PC-3 (cell line): ENCODE data around the gene KCNS3. TPM values are rescaled to one million over a fixed set of nuclear protein-coding genes. Genes with fewer than 3 reads are reported as not detected.

Source experiments
- ATAC-seq: fragments of 200-7000 bp; cut with Tn5 transposase; 2 replicates; pipeline ENCODE4 v1.9.1; 2020; ENCODE audit warnings: mild to moderate bottlenecking, moderate library complexity
- BruUV-seq: library from RNA; stranded (reverse); fragments of 400-500 nt; replicated peaks from 2 replicates; lab custom pipeline; 2021; lab: Mats Ljungman, UMichigan
- CTCF ChIA-PET: fragments of 300-600 bp; sonication (Branson Sonifier 250); formaldehyde crosslinking; loops from one replicate; lab custom pipeline; 2022; ENCODE audit warnings: antibody characterized with exemption; lab: Charles Lee
- POLR2A ChIA-PET: fragments of 300-600 bp; sonication (Branson Sonifier 250); formaldehyde crosslinking; loops from one replicate; lab custom pipeline; 2022; ENCODE audit warnings: antibody characterized with exemption; ENCODE audit not compliant: unreplicated experiment; lab: Charles Lee
- DNase-seq: peaks from one replicate; pipeline ENCODE4 v3.0.0-alpha.2; 2015
- H2AFZ ChIP-seq: fragments of 300-600 bp; sonication (generic); 2 replicates; pipeline ENCODE4 v1.6.0; 2016; ENCODE audit warnings: antibody characterized with exemption, low read length
- H3F3A ChIP-seq: fragments of 300-600 bp; sonication (generic); one replicate; pipeline ENCODE4 v1.6.0; 2017; ENCODE audit warnings: antibody characterized with exemption, low read length, control low read depth, mild to moderate bottlenecking; ENCODE audit not compliant: unreplicated experiment
- H3K27ac ChIP-seq: fragments of 300-600 bp; sonication (generic); 2 replicates; pipeline ENCODE4 v1.5.1; 2016; ENCODE audit warnings: mild to moderate bottlenecking, low read length
- H3K27me3 ChIP-seq: fragments of 300-600 bp; sonication (generic); 2 replicates; pipeline ENCODE4 v1.6.1; 2016; ENCODE audit warnings: low read length, mixed read lengths
- H3K36me3 ChIP-seq: fragments of 300-600 bp; sonication (generic); 2 replicates; pipeline ENCODE4 v1.6.1; 2016; ENCODE audit warnings: low read depth, mixed run types, low read length, mixed read lengths
- H3K4me1 ChIP-seq: fragments of 300-600 bp; sonication (generic); 2 replicates; pipeline ENCODE4 v1.5.1; 2016; ENCODE audit warnings: low read length; ENCODE audit not compliant: insufficient read depth
- H3K4me2 ChIP-seq: fragments of 300-600 bp; sonication (generic); 2 replicates; pipeline ENCODE4 v1.6.0; 2016; ENCODE audit warnings: low read length
- H3K4me3 ChIP-seq: fragments of 300-600 bp; sonication (generic); 2 replicates; pipeline ENCODE4 v1.5.1; 2016; ENCODE audit warnings: mild to moderate bottlenecking, low read length, mixed read lengths
- H3K79me2 ChIP-seq: fragments of 300-600 bp; sonication (generic); 2 replicates; pipeline ENCODE4 v1.6.1; 2017; ENCODE audit warnings: low read length, mixed read lengths
- H3K9ac ChIP-seq: fragments of 300-600 bp; sonication (generic); 2 replicates; pipeline ENCODE4 v1.6.0; 2016; ENCODE audit warnings: mild to moderate bottlenecking, low read length
- H3K9me2 ChIP-seq: fragments of 300-600 bp; sonication (generic); replicated peaks from 2 replicates; pipeline ENCODE4 v1.6.1; 2016; ENCODE audit warnings: mixed run types, low read length, mixed read lengths
- H3K9me3 ChIP-seq: fragments of 300-600 bp; sonication (generic); 2 replicates; pipeline ENCODE4 v1.6.1; 2016; ENCODE audit warnings: low read length, mixed read lengths
- H4K20me1 ChIP-seq: fragments of 300-600 bp; sonication (generic); 2 replicates; pipeline ENCODE4 v1.6.1; 2016; ENCODE audit warnings: low read length, mixed read lengths
- EZH2 ChIP-seq: fragments of 300-600 bp; sonication (generic); IDR thresholded peaks from one replicate; pipeline ENCODE4 v1.6.1; 2017; ENCODE audit warnings: antibody characterized with exemption, mild to moderate bottlenecking, low read length; ENCODE audit not compliant: unreplicated experiment
- EZH2phosphoT487 ChIP-seq: fragments of 300-600 bp; sonication (generic); IDR thresholded peaks from 2 replicates; pipeline ENCODE4 v1.6.1; 2018; ENCODE audit warnings: mild to moderate bottlenecking, antibody characterized with exemption, low read length, borderline replicate concordance
- intact Hi-C: fragments of 100-400 bp; cut with micrococcal nuclease; formaldehyde crosslinking; loops from 2 replicates; pipeline ENCODE4 v1.9.0; 2023
- total RNA-seq: library from RNA; depleted of rRNA; stranded (reverse); fragments of >200 nt; gene quantifications from 2 replicates; pipeline ENCODE4 v1.2.3, GENCODE V29; 2014
- TF ChIP-seq, protein P1 (sequence below): fragments of 300-600 bp; sonication (generic); conservative IDR thresholded peaks from 2 replicates; pipeline ENCODE4 v1.5.1; 2017; ENCODE audit warnings: antibody characterized with exemption, low read depth, mild to moderate bottlenecking, low read length

KCNS3 gene
- total RNA-seq, 1 experiment from 2014 or later, result 5.8 TPM

GRCh38 chr2:17940091-17940630 lies 61.7 kb downstream of the KCNS3 start:
- TF ChIP-seq, protein P1, sequence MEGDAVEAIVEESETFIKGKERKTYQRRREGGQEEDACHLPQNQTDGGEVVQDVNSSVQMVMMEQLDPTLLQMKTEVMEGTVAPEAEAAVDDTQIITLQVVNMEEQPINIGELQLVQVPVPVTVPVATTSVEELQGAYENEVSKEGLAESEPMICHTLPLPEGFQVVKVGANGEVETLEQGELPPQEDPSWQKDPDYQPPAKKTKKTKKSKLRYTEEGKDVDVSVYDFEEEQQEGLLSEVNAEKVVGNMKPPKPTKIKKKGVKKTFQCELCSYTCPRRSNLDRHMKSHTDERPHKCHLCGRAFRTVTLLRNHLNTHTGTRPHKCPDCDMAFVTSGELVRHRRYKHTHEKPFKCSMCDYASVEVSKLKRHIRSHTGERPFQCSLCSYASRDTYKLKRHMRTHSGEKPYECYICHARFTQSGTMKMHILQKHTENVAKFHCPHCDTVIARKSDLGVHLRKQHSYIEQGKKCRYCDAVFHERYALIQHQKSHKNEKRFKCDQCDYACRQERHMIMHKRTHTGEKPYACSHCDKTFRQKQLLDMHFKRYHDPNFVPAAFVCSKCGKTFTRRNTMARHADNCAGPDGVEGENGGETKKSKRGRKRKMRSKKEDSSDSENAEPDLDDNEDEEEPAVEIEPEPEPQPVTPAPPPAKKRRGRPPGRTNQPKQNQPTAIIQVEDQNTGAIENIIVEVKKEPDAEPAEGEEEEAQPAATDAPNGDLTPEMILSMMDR, result no peak
- no peak for TF ChIP-seq EZH2
- no peak for TF ChIP-seq EZH2phosphoT487
- CTCF ChIA-PET, result no interaction called here

GRCh38 chr2:17943444-17943843 lies 65.0 kb downstream of the KCNS3 start:
- no peaks in the 10 kb centered on the region for H3K9me3 ChIP-seq
- H3K4me1 ChIP-seq, result no peaks in the 10 kb centered on the region
- ChIA-PET CTCF (no interaction called here), POLR2A (no interaction called here)
- TF ChIP-seq, protein P1, result no peak
- TF ChIP-seq EZH2phosphoT487, result no peak
- TF ChIP-seq EZH2, result no peak
- no peak overlapping the region for H3K9ac ChIP-seq
- no peak overlapping the region for H2AFZ ChIP-seq
- DNase-seq (no peak), ATAC-seq (no peak)
- H4K20me1 ChIP-seq, result no peaks in the 10 kb centered on the region
- H3F3A ChIP-seq, result no peaks in the 10 kb centered on the region
- no TSS peak for BruUV-seq
- no peak overlapping the region for H3K4me3 ChIP-seq
- no peak overlapping the region for H3K27ac ChIP-seq
- 0 out of 2 replicates have a peak, but pooled peaks cover 5% of the 10 kb centered on the region for H3K27me3 ChIP-seq
- H3K9me2 ChIP-seq, result no peaks in the 10 kb centered on the region
- no peaks in the 10 kb centered on the region for H3K79me2 ChIP-seq
- intact Hi-C loops, result no loop called here
- H3K36me3 ChIP-seq, result no peaks in the 10 kb centered on the region
- no peak overlapping the region for H3K4me2 ChIP-seq

More at GRCh38 chr2:17940091-17940630, 61.7 kb downstream of the KCNS3 start:
- H3K4me1 ChIP-seq, result no peaks in the 10 kb centered on the region
- no peak for ATAC-seq
- H2AFZ ChIP-seq, result no peak overlapping the region
- no peak overlapping the region for H3K4me3 ChIP-seq
- no peak overlapping the region for H3K9ac ChIP-seq
- H3K4me2 ChIP-seq, result no peak overlapping the region
- no peaks in the 10 kb centered on the region for H4K20me1 ChIP-seq
- no peaks in the 10 kb centered on the region for H3F3A ChIP-seq
- DNase-seq, result no peak
- H3K27ac ChIP-seq, result no peak overlapping the region
- no peaks in the 10 kb centered on the region for H3K9me2 ChIP-seq
- intact Hi-C loops, result no loop called here
- H3K79me2 ChIP-seq, result no peaks in the 10 kb centered on the region
- H3K9me3 ChIP-seq, result no peaks in the 10 kb centered on the region
- 0 out of 2 replicates have a peak, but pooled peaks cover 1% of the 10 kb centered on the region for H3K27me3 ChIP-seq
- H3K36me3 ChIP-seq, result no peaks in the 10 kb centered on the region
- no TSS peak for BruUV-seq
- POLR2A ChIA-PET, result no interaction called here

GRCh38 chr2:17947113-17947512 lies 68.6 kb downstream of the KCNS3 start:
- BruUV-seq, result no TSS peak
- DNase-seq, result no peak
- Histone ChIP-seq H3K9me3 (no peaks in the 10 kb centered on the region), H3K27me3 (0 out of 2 replicates have a peak, but pooled peaks cover 5% of the 10 kb centered on the region), H3K4me2 (no peak overlapping the region), H3K4me1 (no peaks in the 10 kb centered on the region), H3K27ac (no peak overlapping the region), H4K20me1 (no peaks in the 10 kb centered on the region), H3K4me3 (no peak overlapping the region), H3K79me2 (no peaks in the 10 kb centered on the region), H3F3A (no peaks in the 10 kb centered on the region), H3K9ac (no peak overlapping the region), H3K9me2 (no peaks in the 10 kb centered on the region), H2AFZ (no peak overlapping the region), H3K36me3 (no peaks in the 10 kb centered on the region)
- ChIA-PET POLR2A (no interaction called here), CTCF (no interaction called here)
- no peak for ATAC-seq
- TF ChIP-seq, protein P1, result no peak
- no peak for TF ChIP-seq EZH2
- no peak for TF ChIP-seq EZH2phosphoT487
- intact Hi-C loops, result no loop called here
